Measurements from ENCODE around the gene AP1G2.

DNA sequence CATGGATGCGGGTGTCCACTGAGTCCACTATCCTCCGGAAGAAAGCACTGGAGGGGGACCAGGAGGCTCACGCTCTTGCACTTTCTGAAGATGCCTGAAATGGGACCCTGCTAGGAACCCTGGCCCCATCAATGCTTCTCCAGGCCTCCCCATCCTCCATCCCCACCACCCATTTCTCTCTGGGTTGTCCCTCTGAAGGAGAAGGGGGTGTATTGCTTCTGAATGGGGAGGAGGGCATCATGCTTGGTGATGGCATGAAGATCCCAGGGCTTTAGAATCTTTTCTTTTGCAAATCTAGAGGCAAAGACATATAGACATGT, 11.7 kb upstream of the AP1G2 start:
- TF ChIP-seq, protein P1, sequence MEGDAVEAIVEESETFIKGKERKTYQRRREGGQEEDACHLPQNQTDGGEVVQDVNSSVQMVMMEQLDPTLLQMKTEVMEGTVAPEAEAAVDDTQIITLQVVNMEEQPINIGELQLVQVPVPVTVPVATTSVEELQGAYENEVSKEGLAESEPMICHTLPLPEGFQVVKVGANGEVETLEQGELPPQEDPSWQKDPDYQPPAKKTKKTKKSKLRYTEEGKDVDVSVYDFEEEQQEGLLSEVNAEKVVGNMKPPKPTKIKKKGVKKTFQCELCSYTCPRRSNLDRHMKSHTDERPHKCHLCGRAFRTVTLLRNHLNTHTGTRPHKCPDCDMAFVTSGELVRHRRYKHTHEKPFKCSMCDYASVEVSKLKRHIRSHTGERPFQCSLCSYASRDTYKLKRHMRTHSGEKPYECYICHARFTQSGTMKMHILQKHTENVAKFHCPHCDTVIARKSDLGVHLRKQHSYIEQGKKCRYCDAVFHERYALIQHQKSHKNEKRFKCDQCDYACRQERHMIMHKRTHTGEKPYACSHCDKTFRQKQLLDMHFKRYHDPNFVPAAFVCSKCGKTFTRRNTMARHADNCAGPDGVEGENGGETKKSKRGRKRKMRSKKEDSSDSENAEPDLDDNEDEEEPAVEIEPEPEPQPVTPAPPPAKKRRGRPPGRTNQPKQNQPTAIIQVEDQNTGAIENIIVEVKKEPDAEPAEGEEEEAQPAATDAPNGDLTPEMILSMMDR (IDR thresholded peaks at IDR 0.05; ENCODE audit: low read depth, low read length), result no peak
- TF ChIP-seq EZH2phosphoT487 (IDR thresholded peaks at IDR 0.05; ENCODE audit: low read depth), result no peak
